H1 (cell line): Measurements from ENCODE around the gene ACKR2. TPM values are rescaled to one million over a fixed set of nuclear protein-coding genes. Genes with fewer than 3 reads are reported as not detected.

ENCODE experiments used
- GTF2F1 ChIP-seq: IDR thresholded peaks from 2 replicates; pipeline ENCODE4 v1.6.1; 2012; ENCODE audit warnings: low read depth, low read length, improper control_type of control experiment, borderline replicate concordance
- KDM5A ChIP-seq: fragments of 200-600 bp; IDR thresholded peaks from 2 replicates; pipeline ENCODE4 v1.7.1; 2012; ENCODE audit warnings: mild to moderate bottlenecking, low read length, inconsistent platforms, mixed read lengths
- RFX5 ChIP-seq: IDR thresholded peaks from 2 replicates; pipeline ENCODE4 v1.6.1; 2011; ENCODE audit warnings: low read depth, low read length, improper control_type of control experiment, borderline replicate concordance
- SIRT6 ChIP-seq: IDR thresholded peaks from one replicate; pipeline ENCODE4 v1.7.1; 2012; ENCODE audit warnings: low read length, inconsistent platforms
- SUZ12 ChIP-seq: fragments of 200-600 bp; sonication (generic); IDR thresholded peaks from 2 replicates; pipeline ENCODE4 v1.6.1; 2012; ENCODE audit warnings: mild to moderate bottlenecking, inconsistent platforms, low read length, moderate library complexity, mixed read lengths
- TEAD4 ChIP-seq: IDR thresholded peaks from 2 replicates; pipeline ENCODE4 v1.6.1; 2012; ENCODE audit warnings: low read depth, low read length, inconsistent platforms, mixed read lengths
- USF2 ChIP-seq: IDR thresholded peaks from 2 replicates; pipeline ENCODE4 v1.6.1; 2011; ENCODE audit warnings: low read length, improper control_type of control experiment
- polyA plus RNA-seq, 7 experiments: library from polyadenylated mRNA; depleted of rRNA in 3 of 7; stranded (reverse) in 5 of 7; unstranded in 2 of 7; fragments of >200 nt in 5 of 7; fragments of 200-250 nt in 2 of 7; gene quantifications; 1 replicate in 5 of 7; 2 replicates in 1 of 7; 4 replicates in 1 of 7; pipeline versions ENCODE4 v1.2.1 to v1.2.3, GENCODE V29; 2011 to 2013; ENCODE audit warnings: missing spikeins in 2 of 7, mixed read lengths in 2 of 7
- total RNA-seq: library from RNA; stranded (reverse); fragmentation: NEBNext Ultra II Directional; extraction: Animal tissue kit (Norgen Biotek cat#: 25700); gene quantifications from 2 replicates; pipeline ENCODE4 v1.2.1, GENCODE V29; 2021

Gene ACKR2
- total and polyA plus RNA-seq, 2 of the 8 experiments (the other 6 are each of a cell fraction or from before 2014, with no cell fraction given): 0.09 to 0.12 TPM

- TF ChIP-seq USF2: no peak
- no peak for TF ChIP-seq SIRT6
- TF ChIP-seq GTF2F1: no peak
- no peak for TF ChIP-seq RFX5
- no peak for TF ChIP-seq SUZ12
- no peak for TF ChIP-seq TEAD4
- TF ChIP-seq KDM5A: no peak
Measured at GRCh38 chr3:42906070-42906847, 97.0 kb downstream of the ACKR2 start, which contains the start of gene ZNF662 (continued).
